Transverse colon (tissue), 4 donors: Measurements from ENCODE around the gene ZNF2. TPM values are rescaled to one million over a fixed set of nuclear protein-coding genes. Genes with fewer than 3 reads are reported as not detected.

ENCODE experiments used
- DNase-seq: peaks from one replicate; pipeline ENCODE4 v3.0.0-alpha.2; 2019
- H3K27ac ChIP-seq, 4 donors: fragments of 200-600 bp; sonication (generic); 2 replicates each; pipeline ENCODE4 v1.5.1; 2016 to 2018; ENCODE audit warnings: inconsistent platforms in 4 of 4
- H3K27me3 ChIP-seq: fragments of 200-600 bp; sonication (generic); 2 replicates; pipeline ENCODE4 v1.5.1; 2017; ENCODE audit warnings: inconsistent platforms
- H3K36me3 ChIP-seq, 4 donors: fragments of 200-600 bp; sonication (generic); 2 replicates each; pipeline ENCODE4 v1.5.1; 2017 to 2019; ENCODE audit warnings: inconsistent platforms in 4 of 4
- H3K4me1 ChIP-seq, 4 donors: fragments of 200-600 bp; sonication (generic); 2 replicates each; pipeline ENCODE4 v1.5.1; 2017 to 2020; ENCODE audit warnings: inconsistent platforms in 4 of 4
- H3K4me3 ChIP-seq, 4 donors: fragments of 200-600 bp; sonication (generic); 1 replicate in 1 of 4; 2 replicates in 3 of 4; pipeline versions ENCODE4 v1.5.1 to v1.6.1; 2017 to 2019; ENCODE audit warnings: inconsistent platforms in 4 of 4
- H3K9me3 ChIP-seq, 2 donors: fragments of 200-600 bp; sonication (generic); 2 replicates each; pipeline ENCODE4 v1.5.1; 2017 to 2019; ENCODE audit warnings: inconsistent platforms in 2 of 2
- POLR2A ChIP-seq: fragments of 450-650 bp; IDR thresholded peaks from one replicate; pipeline ENCODE4 v1.6.1; 2016; ENCODE audit warnings: antibody characterized with exemption, mild to moderate bottlenecking, moderate library complexity
- POLR2AphosphoS5 ChIP-seq, 3 donors: sonication (generic); formaldehyde crosslinking; IDR thresholded peaks; one replicate each; pipeline ENCODE4 v1.6.1; 2016; ENCODE audit warnings: antibody characterized with exemption in 3 of 3
- WGBS, 2 donors: methylation state at CpG; one replicate each; pipeline ENCODE4 v1.1.5; 2018; ENCODE audit warnings: low coverage in 1 of 2; 5-methylcytosine and 5-hydroxymethylcytosine counted together
- in situ Hi-C, 4 donors: fragments of 200-750 bp; cut with MboI; loops; one replicate each; pipeline versions ENCODE4 v1.15.0 to v1.15.1; 2017; ENCODE audit warnings: low sequenced_read_pairs in 3 of 4, low pct_ligation_motif_present in 1 of 4, low pct_unique_long_range_greater_than_20kb in 1 of 4
- intact Hi-C: fragments of 100-400 bp; cut with DNase I; formaldehyde crosslinking; loops from one replicate; pipeline ENCODE4 v1.15.1; 2023; ENCODE audit warnings: low total_unique reads
- total RNA-seq, 4 donors: library from RNA; depleted of rRNA; stranded (reverse); fragments of >200 nt; gene quantifications; one replicate each; pipeline ENCODE4 v1.1.0, GENCODE V29; 2016
- TF ChIP-seq, protein P1 (sequence below), 5 experiments: fragments of 200-600 bp in 3 of 5; fragments of 450-650 bp in 2 of 5; sonication (generic) in 3 of 5; IDR thresholded peaks; 1 replicate in 2 of 5; 2 replicates in 3 of 5; pipeline ENCODE4 v1.5.1; 2016 to 2017; ENCODE audit warnings: antibody characterized with exemption in 5 of 5, inconsistent platforms in 3 of 5, mild to moderate bottlenecking in 2 of 5, moderate library complexity in 1 of 5

The ZNF2 gene
- total RNA-seq, 4 donors from 2014 or later = 0.20 to 4.1 (median 1.8) TPM

DNA sequence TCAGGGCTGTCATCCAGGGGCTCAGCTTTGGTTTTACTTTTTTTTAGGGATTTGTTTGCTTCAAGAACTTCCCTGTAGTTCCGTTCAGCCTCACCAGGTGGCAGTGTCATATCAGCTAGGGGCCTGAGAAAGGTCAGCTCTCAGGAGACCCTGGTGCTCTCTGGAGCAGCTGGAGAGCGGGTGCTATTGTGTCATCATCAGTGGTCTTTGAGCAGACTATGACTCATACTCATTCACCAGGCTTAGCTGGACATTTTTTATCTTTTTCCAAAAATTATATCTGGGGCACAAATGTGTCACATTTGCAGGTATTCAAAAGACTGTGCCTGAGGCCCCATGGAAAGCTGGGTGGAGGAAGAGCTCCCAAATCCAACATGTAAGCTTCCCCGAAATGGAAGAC lies 66.1 kb downstream of the ZNF2 start:
- Histone ChIP-seq H3K4me1 (no peaks in the 10 kb centered on the region), H3K4me3 (no peak overlapping the region), H3K36me3 (no peaks in the 10 kb centered on the region), H3K27me3 (no peaks in the 10 kb centered on the region), H3K27ac (no peak overlapping the region), H3K9me3 (no peaks in the 10 kb centered on the region)
- intact Hi-C loops (no loop called here), in situ Hi-C loops (no loop called here)
- DNase-seq = peak; percentile 69
- no peak for TF ChIP-seq POLR2AphosphoS5 (IDR thresholded peaks at IDR 0.05)
- TF ChIP-seq, protein P1, sequence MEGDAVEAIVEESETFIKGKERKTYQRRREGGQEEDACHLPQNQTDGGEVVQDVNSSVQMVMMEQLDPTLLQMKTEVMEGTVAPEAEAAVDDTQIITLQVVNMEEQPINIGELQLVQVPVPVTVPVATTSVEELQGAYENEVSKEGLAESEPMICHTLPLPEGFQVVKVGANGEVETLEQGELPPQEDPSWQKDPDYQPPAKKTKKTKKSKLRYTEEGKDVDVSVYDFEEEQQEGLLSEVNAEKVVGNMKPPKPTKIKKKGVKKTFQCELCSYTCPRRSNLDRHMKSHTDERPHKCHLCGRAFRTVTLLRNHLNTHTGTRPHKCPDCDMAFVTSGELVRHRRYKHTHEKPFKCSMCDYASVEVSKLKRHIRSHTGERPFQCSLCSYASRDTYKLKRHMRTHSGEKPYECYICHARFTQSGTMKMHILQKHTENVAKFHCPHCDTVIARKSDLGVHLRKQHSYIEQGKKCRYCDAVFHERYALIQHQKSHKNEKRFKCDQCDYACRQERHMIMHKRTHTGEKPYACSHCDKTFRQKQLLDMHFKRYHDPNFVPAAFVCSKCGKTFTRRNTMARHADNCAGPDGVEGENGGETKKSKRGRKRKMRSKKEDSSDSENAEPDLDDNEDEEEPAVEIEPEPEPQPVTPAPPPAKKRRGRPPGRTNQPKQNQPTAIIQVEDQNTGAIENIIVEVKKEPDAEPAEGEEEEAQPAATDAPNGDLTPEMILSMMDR (IDR thresholded peaks at IDR 0.05) = peak; percentile 62 to 74 (median 68)
- WGBS, 2 donors = 25 to 40% methylated on average over 2 to 3 of the region's 3 CpGs

DNA sequence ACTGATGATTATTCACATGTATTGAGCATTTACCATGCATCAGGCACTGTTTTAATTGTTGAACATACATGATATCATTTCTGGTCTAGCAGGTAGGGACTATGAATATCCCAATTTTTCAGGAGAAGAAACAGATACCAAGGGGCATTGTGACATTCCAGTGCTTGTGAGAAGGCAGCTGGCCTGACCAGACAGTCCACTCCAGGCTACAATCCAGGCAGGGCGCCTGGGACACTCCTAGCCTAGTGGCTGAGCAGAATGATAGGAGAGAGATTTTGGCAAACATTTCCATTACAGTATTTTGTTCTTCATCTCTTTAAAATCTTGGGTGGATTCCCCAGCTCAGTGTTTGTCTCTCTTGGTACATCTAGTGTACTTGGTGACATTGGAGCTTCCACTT lies 66.6 kb downstream of the ZNF2 start:
- intact Hi-C loops (no loop called here), in situ Hi-C loops (no loop called here)
- Histone ChIP-seq H3K4me3 (no peak overlapping the region), H3K4me1 (no peaks in the 10 kb centered on the region), H3K36me3 (no peaks in the 10 kb centered on the region), H3K9me3 (no peaks in the 10 kb centered on the region), H3K27me3 (no peaks in the 10 kb centered on the region), H3K27ac (no peak overlapping the region)
- 78% methylated on average over 1 of the region's 1 CpG; no CpG with 5 or more reads in 1 of the 2 donors for WGBS, 2 donors
- no peak for DNase-seq
- TF ChIP-seq POLR2A = no peak
- TF ChIP-seq, protein P1 (IDR thresholded peaks at IDR 0.05) = no peak

Other genes starting within 250 kb of the ZNF2 start
- gene MAL, start 140.1 kb upstream of the ZNF2 start, total RNA-seq = 10 to 100 TPM in 1 of 4 donors, 1 to 10 TPM in 3; 3.7 to 14.3 (median 5.1) TPM
- 100 to 1,000 TPM in 1 of 4 donors, 10 to 100 TPM in 3; 61.7 to 145 (median 77.2) TPM for gene MRPS5, start 44.0 kb upstream of the ZNF2 start, total RNA-seq
- 10 to 100 TPM in 3 of 4 donors, 1 to 10 TPM in 1; 8.6 to 22.9 (median 15.7) TPM for gene ZNF514, start 6.0 kb upstream of the ZNF2 start, total RNA-seq
- 1 to 10 TPM in 3 of 4 donors, not detected in 1; 3.4 to 6.8 (median 3.5) TPM for gene ZNF892, start 41.7 kb downstream of the ZNF2 start, total RNA-seq
- 10 to 100 TPM; 20.2 to 46.6 (median 28.6) TPM for gene PROM2, start 108.6 kb downstream of the ZNF2 start, total RNA-seq
- gene KCNIP3, start 131.5 kb downstream of the ZNF2 start, total RNA-seq = 1 to 10 TPM; 1.8 to 4.0 (median 2.2) TPM
- 100 to 1,000 TPM in 1 of 4 donors, 10 to 100 TPM in 3; 29.9 to 134 (median 42.7) TPM for gene FAHD2A, start 236.9 kb downstream of the ZNF2 start, total RNA-seq